ENCODE data around the gene KCNT1.
"Not testable (repeated sequence)": the region's sequence is repeated elsewhere in the genome, so short reads cannot be mapped to it uniquely, and the experiment has no call there.

The KCNT1 gene

GRCh38 chr9:135669616-135670285, 32.2 kb upstream of the KCNT1 start:
- H3K36me3 ChIP-seq (ENCODE audit: low read length): no peaks in the 10 kb centered on the region
- H3K27ac ChIP-seq (ENCODE audit: low read depth, low read length): no peak overlapping the region
- H3K79me2 ChIP-seq (ENCODE audit: insufficient read depth, low read length): no peaks in the 10 kb centered on the region
- H3K9me3 ChIP-seq (ENCODE audit: insufficient read depth, low read length): no peaks in the 10 kb centered on the region
- H3K4me2 ChIP-seq (ENCODE audit: low read depth, low read length, poor library complexity, severe bottlenecking): no peak overlapping the region
- H3K27me3 ChIP-seq (ENCODE audit: low read length): no peaks in the 10 kb centered on the region
- H3K4me3 ChIP-seq (ENCODE audit: insufficient read depth, low read length, poor library complexity, severe bottlenecking): no peak overlapping the region
- no peak for TF ChIP-seq EZH2phosphoT487 (conservative IDR thresholded peaks at IDR 0.05; ENCODE audit: low read length)
- no peak for TF ChIP-seq CTCF (IDR thresholded peaks at IDR 0.05; ENCODE audit: insufficient read depth, low read length, poor library complexity, severe bottlenecking)
- H2AFZ ChIP-seq (ENCODE audit: low read depth, low read length, severe bottlenecking): no peak overlapping the region
- H3K9ac ChIP-seq (ENCODE audit: low read length): no peak overlapping the region
- no peaks in the 10 kb centered on the region for H3K9me2 ChIP-seq (replicated peaks; ENCODE audit: insufficient read depth, low read length)
- H3F3A ChIP-seq (ENCODE audit: insufficient read depth): no peaks in the 10 kb centered on the region
- no peaks in the 10 kb centered on the region for H4K20me1 ChIP-seq (ENCODE audit: low read depth, low read length)

GRCh38 chr9:135670721-135671590, 31.0 kb upstream of the KCNT1 start:
- Histone ChIP-seq H4K20me1 (ENCODE audit: low read depth, low read length) (no peaks in the 10 kb centered on the region), H3K79me2 (ENCODE audit: insufficient read depth, low read length) (no peaks in the 10 kb centered on the region), H3K36me3 (ENCODE audit: low read length) (no peaks in the 10 kb centered on the region), H3K9me2 (replicated peaks; ENCODE audit: insufficient read depth, low read length) (no peaks in the 10 kb centered on the region), H3F3A (ENCODE audit: insufficient read depth) (no peaks in the 10 kb centered on the region), H3K27me3 (ENCODE audit: low read length) (no peaks in the 10 kb centered on the region), H3K4me3 (ENCODE audit: insufficient read depth, low read length, poor library complexity, severe bottlenecking) (no peak overlapping the region), H3K9ac (ENCODE audit: low read length) (no peak overlapping the region), H3K9me3 (ENCODE audit: insufficient read depth, low read length) (no peaks in the 10 kb centered on the region), H2AFZ (ENCODE audit: low read depth, low read length, severe bottlenecking) (no peak overlapping the region), H3K27ac (ENCODE audit: low read depth, low read length) (no peak overlapping the region), H3K4me2 (ENCODE audit: low read depth, low read length, poor library complexity, severe bottlenecking) (no peak overlapping the region)
- TF ChIP-seq CTCF (IDR thresholded peaks at IDR 0.05; ENCODE audit: insufficient read depth, low read length, poor library complexity, severe bottlenecking): no peak
- no peak for TF ChIP-seq EZH2phosphoT487 (conservative IDR thresholded peaks at IDR 0.05; ENCODE audit: low read length)

GRCh38 chr9:135671591-135672041, 30.4 kb upstream of the KCNT1 start:
- no peaks in the 10 kb centered on the region for H4K20me1 ChIP-seq (ENCODE audit: low read depth, low read length)
- no peaks in the 10 kb centered on the region for H3F3A ChIP-seq (ENCODE audit: insufficient read depth)
- H3K9me3 ChIP-seq (ENCODE audit: insufficient read depth, low read length): no peaks in the 10 kb centered on the region
- no peaks in the 10 kb centered on the region for H3K79me2 ChIP-seq (ENCODE audit: insufficient read depth, low read length)
- TF ChIP-seq EZH2phosphoT487 (conservative IDR thresholded peaks at IDR 0.05; ENCODE audit: low read length): no peak
- TF ChIP-seq CTCF (IDR thresholded peaks at IDR 0.05; ENCODE audit: insufficient read depth, low read length, poor library complexity, severe bottlenecking): no peak
- no peak overlapping the region for H2AFZ ChIP-seq (ENCODE audit: low read depth, low read length, severe bottlenecking)
- H3K36me3 ChIP-seq (ENCODE audit: low read length): no peaks in the 10 kb centered on the region
- H3K27ac ChIP-seq (ENCODE audit: low read depth, low read length): no peak overlapping the region
- H3K4me3 ChIP-seq (ENCODE audit: insufficient read depth, low read length, poor library complexity, severe bottlenecking): no peak overlapping the region
- H3K27me3 ChIP-seq (ENCODE audit: low read length): no peaks in the 10 kb centered on the region
- H3K9ac ChIP-seq (ENCODE audit: low read length): no peak overlapping the region
- no peak overlapping the region for H3K4me2 ChIP-seq (ENCODE audit: low read depth, low read length, poor library complexity, severe bottlenecking)
- no peaks in the 10 kb centered on the region for H3K9me2 ChIP-seq (replicated peaks; ENCODE audit: insufficient read depth, low read length)

GRCh38 chr9:135672786-135673185, 29.2 kb upstream of the KCNT1 start:
- not testable (repeated sequence) for H4K20me1 ChIP-seq (ENCODE audit: low read depth, low read length); H3K36me3 ChIP-seq (ENCODE audit: low read length); H3K27me3 ChIP-seq (ENCODE audit: low read length); H3K79me2 ChIP-seq (ENCODE audit: insufficient read depth, low read length); H3K27ac ChIP-seq (ENCODE audit: low read depth, low read length); H3F3A ChIP-seq (ENCODE audit: insufficient read depth); H3K9me2 ChIP-seq (replicated peaks; ENCODE audit: insufficient read depth, low read length); H3K4me2 ChIP-seq (ENCODE audit: low read depth, low read length, poor library complexity, severe bottlenecking); H2AFZ ChIP-seq (ENCODE audit: low read depth, low read length, severe bottlenecking); H3K4me3 ChIP-seq (ENCODE audit: insufficient read depth, low read length, poor library complexity, severe bottlenecking); H3K9me3 ChIP-seq (ENCODE audit: insufficient read depth, low read length); H3K9ac ChIP-seq (ENCODE audit: low read length)
